ENCODE measurements around the gene ANKS4B. TPM values are rescaled to one million over a fixed set of nuclear protein-coding genes. Genes with fewer than 3 reads are reported as not detected.

Gene ANKS4B
- total and polyA plus RNA-seq, 2 of the 8 experiments (the other 6 are each of a cell fraction or from before 2014, with no cell fraction given) = 0.06 to 0.15 TPM

GRCh38 chr16:21244518-21245215 is 11.2 kb downstream of the ANKS4B start:
- no peak overlapping the region for H2BK120ac ChIP-seq (replicated peaks; ENCODE audit: low read depth, low read length)
- no peak overlapping the region for H3K4ac ChIP-seq (replicated peaks; ENCODE audit: insufficient read length, low read depth, low read length)
- no peak overlapping the region for H3K23ac ChIP-seq (ENCODE audit: insufficient read length)
- H4K20me1 ChIP-seq (replicated peaks in 1 of 2; ENCODE audit: control insufficient read depth in 1 of 2, insufficient read depth in 2 of 2, low read length in 2 of 2) = no peaks in the 10 kb centered on the region
- H3K79me2 ChIP-seq (ENCODE audit: control insufficient read depth in 1 of 2, insufficient read depth in 2 of 2, low read length in 2 of 2) = no peaks in the 10 kb centered on the region
- no peak overlapping the region for H2AK5ac ChIP-seq (ENCODE audit: low read depth, low read length)
- H3K4me3 ChIP-seq (ENCODE audit: extremely low read depth in 1 of 4, insufficient read depth in 2 of 4, low read depth in 3 of 4, low read length in 4 of 4) = no peak overlapping the region
- TF ChIP-seq YY1 (IDR thresholded peaks at IDR 0.05; ENCODE audit: low read depth, low read length) (no peak), BCL11A (IDR thresholded peaks at IDR 0.05; ENCODE audit: low read depth in 2 of 2, low read length in 2 of 2) (no peak)
- no peak overlapping the region for H2BK12ac ChIP-seq (ENCODE audit: low read depth, low read length)
- H4K5ac ChIP-seq (ENCODE audit: insufficient read length, low read depth, low read length) = no peak overlapping the region
- 0 out of 2 replicates have a peak overlapping the region, but pooled peaks have one; percentile 67 for H2AFZ ChIP-seq (ENCODE audit: low read length)
- H3K27me3 ChIP-seq (replicated peaks in 1 of 4; ENCODE audit: control insufficient read depth in 3 of 4, extremely low read depth in 1 of 4, insufficient read depth in 3 of 4, low read length in 3 of 4) = no peaks in the 10 kb centered on the region
- no peaks in the 10 kb centered on the region for H3K9me3 ChIP-seq (ENCODE audit: insufficient read depth in 2 of 2, low read depth in 1 of 2, low read length in 1 of 2)
- H3K4me2 ChIP-seq (ENCODE audit: insufficient read depth in 1 of 2, low read depth in 2 of 2, low read length in 2 of 2) = no peak overlapping the region
- POLR2A ChIA-PET (ENCODE audit: partially characterized antibody) = no interaction called here
- no peaks in the 10 kb centered on the region for H3K79me1 ChIP-seq (ENCODE audit: low read depth, low read length)
- H2BK5ac ChIP-seq (ENCODE audit: low read depth, low read length) = no peak overlapping the region
- H3K27ac ChIP-seq (ENCODE audit: low read depth, low read length) = no peak overlapping the region
- peak in 1 of 2 experiments; percentile 8 for DNase-seq (ENCODE audit: low read depth in 1 of 2, low spot score in 2 of 2)
- H3K23me2 ChIP-seq (ENCODE audit: low read depth, low read length) = no peaks in the 10 kb centered on the region
- no peak overlapping the region for H4K8ac ChIP-seq (ENCODE audit: extremely low read depth, insufficient read depth, low read length)
- H3K4me1 ChIP-seq (replicated peaks in 1 of 4; ENCODE audit: control insufficient read depth in 3 of 4, insufficient read depth in 4 of 4, low read length in 3 of 4) = no peaks in the 10 kb centered on the region
- no peak overlapping the region for H3K14ac ChIP-seq (ENCODE audit: insufficient read length)
- WGBS, 2 experiments (ENCODE audit: extremely low coverage in 1 of 2, insufficient coverage in 1 of 2, insufficient read length in 1 of 2, insufficient replicate concordance in 2 of 2, low coverage in 1 of 2, low lambda C conversion rate in 2 of 2, missing lambda C conversion rate in 1 of 2) = 92% methylated on average over 7 of the region's 7 CpGs; no CpG with 5 or more reads in 1 of the 2 experiments
- no peak overlapping the region for H2BK15ac ChIP-seq (ENCODE audit: low read length)
- FAIRE-seq = no peak
- H4K91ac ChIP-seq (replicated peaks; ENCODE audit: insufficient read length, low read length) = no peak overlapping the region
- H3K36me3 ChIP-seq (ENCODE audit: control insufficient read depth in 2 of 4, insufficient read depth in 4 of 4, low read length in 3 of 4) = no peaks in the 10 kb centered on the region
- no peak overlapping the region for H3K18ac ChIP-seq (ENCODE audit: extremely low read depth, low read length)
- no peak overlapping the region for H2BK20ac ChIP-seq (ENCODE audit: low read length)
- CTCF ChIA-PET (ENCODE audit: partially characterized antibody) = no interaction called here
- H3K9ac ChIP-seq (replicated peaks in 1 of 4; ENCODE audit: extremely low read depth in 1 of 4, low read depth in 3 of 4, low read length in 3 of 4) = no peak overlapping the region
- no peak overlapping the region for H3K56ac ChIP-seq (replicated peaks; ENCODE audit: insufficient read length, low read depth, low read length)

All from H1 (cell line).